SKM-1 (cell line): ENCODE measurements around the gene SPATA18.
"Not testable (repeated sequence)": the region's sequence is repeated elsewhere in the genome, so short reads cannot be mapped to it uniquely, and the experiment has no call there.

Experiments
- DNase-seq: peaks from one replicate; lab custom pipeline; 2025; ENCODE audit not compliant: unreplicated experiment; lab: John Stamatoyannopoulos, UW

SPATA18 gene

DNA sequence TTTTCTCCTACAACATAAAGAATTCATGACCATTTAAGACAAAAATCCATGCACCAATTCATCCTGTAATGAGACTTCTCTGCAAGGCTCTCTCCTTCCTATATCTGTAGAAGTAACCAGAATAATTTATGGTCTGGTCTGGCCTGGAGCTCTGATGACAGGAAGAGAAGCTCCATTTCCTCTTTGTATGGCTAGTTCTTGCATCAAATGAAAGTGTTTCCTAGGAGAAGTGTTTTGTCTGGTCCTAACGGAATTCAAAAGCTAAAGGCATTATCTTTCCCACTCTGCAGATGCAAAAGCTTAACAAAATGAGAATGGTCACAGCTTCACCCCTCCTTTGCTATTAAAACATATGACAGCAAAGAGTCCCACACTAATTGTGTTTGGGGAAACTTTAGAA is 55.1 kb downstream of the SPATA18 start:
- no peak for DNase-seq

DNA sequence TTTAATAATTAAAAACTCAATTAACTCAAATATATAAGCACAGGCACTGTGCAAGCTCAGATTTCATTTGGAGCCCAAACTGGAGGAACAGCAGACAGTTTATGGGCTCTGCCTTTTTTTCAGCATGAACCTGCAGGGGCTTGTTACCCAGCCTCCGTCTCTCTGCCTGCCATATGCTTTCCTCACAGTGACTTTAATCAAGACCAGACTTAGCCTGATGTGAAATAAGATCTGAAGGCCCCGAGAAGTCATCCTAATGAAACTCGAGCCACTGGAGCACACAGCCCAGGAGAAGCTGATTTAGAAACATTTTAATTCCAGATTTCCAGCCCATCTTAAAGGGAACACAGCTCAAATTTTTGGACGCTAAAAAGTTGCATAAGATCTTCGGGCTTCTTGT is 55.6 kb downstream of the SPATA18 start:
- no peak for DNase-seq

DNA sequence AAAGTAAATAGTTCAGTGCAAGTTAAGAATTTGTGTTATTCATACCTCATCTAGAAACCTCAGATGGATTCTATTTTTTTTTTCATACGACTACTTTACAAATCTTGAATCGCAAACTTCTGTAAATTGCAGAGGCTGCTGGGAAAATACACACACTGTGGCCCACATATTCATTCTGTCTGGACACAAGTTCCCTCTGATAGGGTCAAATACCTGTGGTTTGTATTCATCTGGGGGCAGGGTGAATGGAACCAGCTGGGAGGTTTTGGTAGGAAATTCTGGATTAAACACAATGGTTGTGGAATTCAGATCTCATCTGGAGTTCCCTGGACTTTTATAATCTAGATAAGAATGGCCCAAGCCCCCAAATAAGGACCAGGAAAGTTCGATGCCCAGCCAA is 56.2 kb downstream of the SPATA18 start:
- DNase-seq: no peak

DNA sequence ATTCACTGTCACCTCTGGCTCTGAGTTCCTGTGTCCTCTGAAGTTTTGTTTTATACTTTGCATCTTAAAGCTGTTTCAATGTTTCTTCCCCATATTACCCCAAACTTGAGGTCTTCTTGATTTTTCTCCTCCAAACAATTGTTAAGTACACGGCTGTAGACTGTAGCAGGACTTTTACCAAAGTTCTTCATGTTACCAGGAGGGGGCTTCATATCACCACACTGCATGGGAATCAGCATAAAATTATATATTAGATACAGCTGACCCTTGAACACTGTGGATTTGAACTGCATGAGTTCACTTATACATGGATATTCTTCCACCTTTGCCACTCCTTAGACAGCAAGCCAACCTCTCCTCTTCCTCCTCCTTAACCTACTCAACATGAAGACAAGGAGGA is 56.6 kb downstream of the SPATA18 start:
- DNase-seq: no peak

DNA sequence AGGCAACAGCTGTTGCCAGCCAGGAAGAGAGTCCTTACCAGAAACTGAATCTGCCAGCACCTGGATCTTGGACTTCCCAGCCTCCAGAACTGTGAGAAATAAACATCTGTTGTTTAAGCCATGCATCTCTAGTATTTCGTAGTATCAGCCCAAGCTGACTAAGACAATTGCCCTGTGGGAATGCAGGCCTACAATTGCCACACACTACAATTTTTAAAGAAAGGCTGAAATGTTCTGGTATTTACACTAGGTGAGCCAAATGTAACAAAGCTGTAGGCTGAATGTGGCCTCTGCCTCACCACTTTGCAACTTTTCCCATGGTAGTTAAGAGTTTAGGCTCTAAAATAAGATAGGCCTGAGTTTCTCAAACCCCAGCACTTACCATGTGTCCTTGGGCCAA is 59.1 kb downstream of the SPATA18 start:
- DNase-seq: no peak

DNA sequence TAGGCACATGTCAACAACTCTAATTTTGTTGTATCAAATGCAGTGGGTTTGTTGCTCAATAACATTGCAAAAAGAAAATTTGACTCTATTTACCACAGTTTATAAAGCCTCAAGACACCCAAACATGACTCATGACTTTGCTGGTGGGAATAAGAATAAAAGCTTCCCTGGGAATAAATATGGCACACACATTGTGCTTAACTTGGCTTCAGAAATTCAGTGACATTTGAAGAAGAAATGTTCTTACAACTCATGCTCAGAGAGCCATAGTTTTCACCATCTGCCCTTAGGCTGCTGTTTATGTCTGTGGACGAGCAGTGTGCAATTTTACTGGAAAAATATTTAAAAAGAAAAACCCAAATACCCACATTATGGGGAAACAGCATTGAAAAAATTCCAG is 60.9 kb downstream of the SPATA18 start:
- DNase-seq: no peak

DNA sequence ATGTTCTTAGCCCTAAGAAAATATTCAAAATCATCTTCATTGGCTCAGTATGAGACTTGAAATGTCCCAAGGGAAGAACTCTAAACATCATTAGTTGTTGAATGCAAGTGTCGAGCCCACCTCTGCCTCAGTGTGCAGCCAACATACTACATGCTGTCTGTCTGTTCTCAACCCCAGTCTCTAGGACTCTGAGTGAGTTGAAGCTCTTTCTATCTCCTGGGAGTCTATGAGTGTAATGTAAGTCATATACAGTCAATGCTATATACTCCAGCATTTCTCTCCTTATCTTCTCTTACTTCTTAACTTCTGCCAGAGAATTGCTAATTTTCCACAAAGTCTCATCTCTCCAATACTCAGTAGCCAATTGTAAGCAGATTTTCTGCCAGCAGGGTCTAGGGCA is 61.3 kb downstream of the SPATA18 start:
- DNase-seq: no peak

DNA sequence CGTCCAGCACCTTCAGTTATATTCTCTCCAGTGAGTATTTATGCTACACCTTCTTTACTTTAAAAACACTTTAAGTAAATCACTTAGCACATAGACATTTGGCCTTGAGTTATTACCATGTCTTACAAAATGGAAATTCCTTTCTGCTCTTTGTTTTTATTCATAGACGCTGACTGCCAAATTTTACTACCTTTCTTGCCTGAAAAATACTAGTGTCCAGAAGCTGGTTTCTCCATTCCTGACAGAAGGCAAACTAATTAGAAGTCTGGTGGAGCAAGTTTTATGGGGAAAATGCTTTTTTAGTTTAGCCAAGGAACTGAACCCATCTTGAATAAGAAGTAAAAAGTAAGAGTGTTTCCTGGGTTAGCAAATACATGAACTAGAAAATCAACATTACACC is 65.5 kb downstream of the SPATA18 start:
- DNase-seq: no peak

DNA sequence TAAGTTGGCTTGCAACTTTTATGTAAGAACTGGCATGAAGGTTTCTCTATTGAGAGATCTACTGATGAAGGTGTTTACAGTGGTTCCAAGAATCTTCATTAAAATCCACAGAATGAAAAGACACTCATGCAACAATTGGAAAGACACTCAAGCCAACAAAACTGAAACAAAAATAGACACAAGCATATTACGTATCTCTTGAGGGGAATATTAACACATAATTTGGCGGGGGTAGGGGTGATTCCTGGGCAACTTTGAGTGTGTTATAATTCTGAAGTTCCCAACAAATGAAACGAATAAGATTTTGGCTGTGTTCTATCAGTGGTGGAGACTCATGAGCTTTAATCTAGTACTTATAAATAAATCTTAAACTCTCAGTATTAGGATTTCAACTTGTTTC is 75.1 kb downstream of the SPATA18 start:
- DNase-seq: no peak

DNA sequence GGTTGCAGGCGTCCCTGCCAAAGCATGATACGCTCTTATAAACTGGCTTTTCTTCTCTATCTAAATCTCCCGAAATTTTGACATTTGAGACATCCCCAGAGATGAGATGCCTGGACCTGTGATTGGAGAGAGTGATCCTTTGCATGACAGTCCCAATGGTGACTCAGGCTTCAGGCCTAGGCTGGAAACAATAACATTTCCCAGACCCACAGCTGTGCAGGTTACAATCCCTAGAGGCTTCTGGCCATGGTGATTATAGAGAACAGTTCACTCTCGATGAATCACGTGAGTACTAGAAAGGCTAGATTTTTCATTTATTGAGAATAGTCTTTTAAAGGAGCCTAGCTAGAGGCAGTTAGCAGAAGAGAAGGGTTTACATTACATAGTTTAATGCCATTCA is 75.9 kb downstream of the SPATA18 start:
- no peak for DNase-seq

DNA sequence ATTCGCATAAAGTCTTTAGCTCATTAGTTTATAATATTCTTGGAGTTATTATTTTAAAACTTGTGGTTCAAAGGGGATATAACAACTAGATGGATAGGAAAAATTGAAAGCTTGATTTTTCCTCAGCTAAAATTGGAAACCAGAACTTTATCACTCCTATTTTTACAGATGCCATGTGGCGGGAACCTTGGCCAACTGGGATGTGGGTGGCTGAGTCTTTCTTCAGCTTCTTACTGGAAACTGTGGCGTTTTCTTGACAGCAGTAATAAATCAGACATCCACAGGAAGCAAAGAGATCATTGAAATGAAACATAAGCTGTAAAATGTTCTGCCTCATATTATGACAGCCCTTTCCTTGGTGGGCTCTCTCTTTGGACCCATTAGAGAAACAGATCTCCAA is 84.1 kb downstream of the SPATA18 start:
- DNase-seq: no peak

DNA sequence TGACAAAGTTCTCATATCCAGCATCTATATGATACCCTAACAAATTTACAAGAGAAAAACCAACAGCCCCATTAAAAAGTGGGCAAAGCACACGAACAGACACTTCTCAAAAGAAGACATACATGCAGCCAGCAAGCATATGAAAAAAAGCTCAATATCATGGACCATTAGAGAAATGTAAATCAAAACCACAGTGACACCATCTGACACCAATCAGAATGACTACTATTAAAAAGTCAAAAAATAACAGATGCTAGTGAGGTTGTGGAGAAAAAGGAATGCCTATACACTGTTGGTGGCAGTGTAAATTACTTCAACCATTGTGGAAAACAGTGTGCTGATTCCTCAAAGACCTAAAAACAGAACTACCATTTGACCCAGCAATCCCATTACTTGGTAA is 86.0 kb downstream of the SPATA18 start:
- not testable (repeated sequence) for DNase-seq

DNA sequence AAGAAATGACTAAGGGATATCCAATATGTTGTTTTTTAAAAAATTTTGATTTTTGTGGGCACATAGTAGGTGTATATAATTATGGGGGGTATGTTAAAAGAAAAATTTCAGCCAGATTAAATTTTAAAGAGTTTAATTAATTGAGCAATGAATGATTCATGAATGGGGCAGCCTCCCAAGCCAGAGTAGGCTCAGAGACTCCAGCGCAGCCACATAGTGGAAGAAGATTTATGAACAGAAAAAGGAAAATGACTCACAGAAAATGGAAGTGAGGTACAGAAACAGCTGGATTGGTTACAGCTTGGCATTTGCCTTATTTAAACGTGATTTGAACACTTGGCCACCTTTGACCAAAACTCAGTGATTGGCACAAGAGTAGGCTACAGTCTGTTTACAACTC is 91.7 kb downstream of the SPATA18 start:
- DNase-seq: no peak

DNA sequence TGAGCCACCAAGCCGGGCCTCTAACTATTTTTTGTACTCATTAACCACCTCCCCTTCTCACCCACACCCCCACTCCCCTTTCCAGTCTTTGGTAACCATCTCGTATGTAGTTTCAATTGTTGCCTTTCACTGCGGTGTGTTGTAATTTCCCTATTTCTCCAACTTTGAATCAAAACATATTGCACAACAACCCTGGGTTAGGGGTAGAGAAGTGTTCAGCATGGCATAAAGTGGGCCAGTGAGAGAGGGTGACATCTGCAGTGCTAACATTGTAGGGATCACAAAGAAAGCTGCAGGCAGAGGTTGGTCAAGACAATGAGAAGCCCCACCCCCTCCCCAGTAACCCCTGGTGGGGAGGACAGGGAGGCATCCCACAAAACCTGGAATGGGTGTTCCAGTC is 92.7 kb downstream of the SPATA18 start:
- peak; percentile 72 for DNase-seq

DNA sequence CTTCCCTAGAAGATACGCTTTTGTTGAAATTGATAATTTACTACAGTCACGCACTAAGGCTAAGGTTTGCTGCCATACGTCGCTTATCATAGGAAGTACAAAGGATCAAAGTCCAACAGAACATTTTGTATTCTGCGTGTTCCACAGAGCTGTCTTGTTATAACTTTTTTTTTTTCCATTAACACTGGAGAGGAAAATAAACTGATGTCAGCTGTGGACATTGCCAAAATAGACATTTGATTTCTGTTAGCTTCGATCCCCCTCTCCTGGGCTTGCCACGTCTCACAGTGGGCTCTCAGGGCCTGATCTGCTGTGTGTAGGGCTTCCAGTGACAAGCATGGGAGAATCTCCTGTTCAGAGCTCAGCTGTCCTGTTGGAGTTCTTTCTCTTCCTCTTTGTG is 93.3 kb downstream of the SPATA18 start:
- no peak for DNase-seq
